Measurements from ENCODE around the gene SCG3. TPM values are rescaled to one million over a fixed set of nuclear protein-coding genes. Genes with fewer than 3 reads are reported as not detected.

Gene SCG3
- total and polyA plus RNA-seq, 2 donors from 2014 or later, result 0.11 to 0.13 TPM

- H3K4me1 ChIP-seq (ENCODE audit: control insufficient read depth in 2 of 3, insufficient read depth in 2 of 3, low read depth in 1 of 3, low read length in 3 of 3), result no peaks in the 10 kb centered on the region
- TF ChIP-seq CTCF (IDR thresholded peaks at IDR 0.05; ENCODE audit: borderline replicate concordance, extremely low read depth, insufficient read depth), result no peak
- no peak overlapping the region for H3K4me3 ChIP-seq (ENCODE audit: low read length in 3 of 3)
- no peak overlapping the region for H3K9ac ChIP-seq (ENCODE audit: low read length in 3 of 3)
- no peak for DNase-seq
- no peaks in the 10 kb centered on the region for H3K27me3 ChIP-seq (ENCODE audit: control insufficient read depth, insufficient read depth, low read length)
- FAIRE-seq, result no peak
- intact Hi-C loops (cut with DNase I), result no loop called here
- no peaks in the 10 kb centered on the region for H3K9me3 ChIP-seq (ENCODE audit: control insufficient read depth in 2 of 3, insufficient read depth in 1 of 3, low read length in 3 of 3)
- no peak overlapping the region for H3K27ac ChIP-seq (ENCODE audit: low read depth in 2 of 2, low read length in 2 of 2)
- H3K36me3 ChIP-seq (ENCODE audit: control insufficient read depth in 2 of 3, insufficient read depth in 3 of 3, low read length in 3 of 3), result no peaks in the 10 kb centered on the region
Measured at GRCh38 chr15:51675234-51675633, 6.1 kb upstream of the SCG3 start.

- H3K36me3 ChIP-seq (ENCODE audit: control insufficient read depth in 2 of 3, insufficient read depth in 3 of 3, low read length in 3 of 3), result no peaks in the 10 kb centered on the region
- intact Hi-C loops (cut with DNase I), result no loop called here
- no peak overlapping the region for H3K9ac ChIP-seq (ENCODE audit: low read length in 3 of 3)
- no peak for TF ChIP-seq CTCF (IDR thresholded peaks at IDR 0.05; ENCODE audit: borderline replicate concordance, extremely low read depth, insufficient read depth)
- no peak for FAIRE-seq
- H3K27me3 ChIP-seq (ENCODE audit: control insufficient read depth, insufficient read depth, low read length), result no peaks in the 10 kb centered on the region
- H3K4me3 ChIP-seq (ENCODE audit: low read length in 3 of 3), result no peak overlapping the region
- H3K4me1 ChIP-seq (ENCODE audit: control insufficient read depth in 2 of 3, insufficient read depth in 2 of 3, low read depth in 1 of 3, low read length in 3 of 3), result peaks cover 0 to 3% (median 0%) of the 10 kb centered on the region in 3 donors
- no peak for DNase-seq
- no peaks in the 10 kb centered on the region for H3K9me3 ChIP-seq (ENCODE audit: control insufficient read depth in 2 of 3, insufficient read depth in 1 of 3, low read length in 3 of 3)
- H3K27ac ChIP-seq (ENCODE audit: low read depth in 2 of 2, low read length in 2 of 2), result no peak overlapping the region
Measured at GRCh38 chr15:51677021-51677420, 4.3 kb upstream of the SCG3 start.

GRCh38 chr15:51677452-51677851 lies 3.9 kb upstream of the SCG3 start:
- DNase-seq (no peak), FAIRE-seq (no peak)
- TF ChIP-seq CTCF (IDR thresholded peaks at IDR 0.05; ENCODE audit: borderline replicate concordance, extremely low read depth, insufficient read depth), result no peak
- H3K9ac ChIP-seq (ENCODE audit: low read length in 3 of 3), result no peak overlapping the region
- H3K4me3 ChIP-seq (ENCODE audit: low read length in 3 of 3), result no peak overlapping the region
- H3K27ac ChIP-seq (ENCODE audit: low read depth in 2 of 2, low read length in 2 of 2), result no peak overlapping the region
- H3K4me1 ChIP-seq (ENCODE audit: control insufficient read depth in 2 of 3, insufficient read depth in 2 of 3, low read depth in 1 of 3, low read length in 3 of 3), result peaks cover 0 to 3% (median 0%) of the 10 kb centered on the region in 3 donors
- no peaks in the 10 kb centered on the region for H3K36me3 ChIP-seq (ENCODE audit: control insufficient read depth in 2 of 3, insufficient read depth in 3 of 3, low read length in 3 of 3)
- H3K9me3 ChIP-seq (ENCODE audit: control insufficient read depth in 2 of 3, insufficient read depth in 1 of 3, low read length in 3 of 3), result no peaks in the 10 kb centered on the region
- no peaks in the 10 kb centered on the region for H3K27me3 ChIP-seq (ENCODE audit: control insufficient read depth, insufficient read depth, low read length)
- intact Hi-C loops (cut with DNase I), result no loop called here

GRCh38 chr15:51678096-51678495 lies 3.2 kb upstream of the SCG3 start:
- Histone ChIP-seq H3K36me3 (ENCODE audit: control insufficient read depth in 2 of 3, insufficient read depth in 3 of 3, low read length in 3 of 3) (no peaks in the 10 kb centered on the region), H3K27ac (ENCODE audit: low read depth in 2 of 2, low read length in 2 of 2) (no peak overlapping the region), H3K4me3 (ENCODE audit: low read length in 3 of 3) (no peak overlapping the region), H3K27me3 (ENCODE audit: control insufficient read depth, insufficient read depth, low read length) (no peaks in the 10 kb centered on the region), H3K9ac (ENCODE audit: low read length in 3 of 3) (no peak overlapping the region), H3K4me1 (ENCODE audit: control insufficient read depth in 2 of 3, insufficient read depth in 2 of 3, low read depth in 1 of 3, low read length in 3 of 3) (peaks cover 0 to 3% (median 0%) of the 10 kb centered on the region in 3 donors), H3K9me3 (ENCODE audit: control insufficient read depth in 2 of 3, insufficient read depth in 1 of 3, low read length in 3 of 3) (no peaks in the 10 kb centered on the region)
- intact Hi-C loops (cut with DNase I), result no loop called here
- TF ChIP-seq CTCF (IDR thresholded peaks at IDR 0.05; ENCODE audit: borderline replicate concordance, extremely low read depth, insufficient read depth), result no peak
- FAIRE-seq (no peak), DNase-seq (no peak)
